ENCODE results near the gene RAB23. TPM values are rescaled to one million over a fixed set of nuclear protein-coding genes. Genes with fewer than 3 reads are reported as not detected.

RAB23 gene
- total and polyA plus RNA-seq, 9 donors = 11.1 to 24.1 (median 15.1) TPM

- Histone ChIP-seq H3K9me3 (replicated peaks; ENCODE audit: control insufficient read depth, low read depth, low read length) (no peaks in the 10 kb centered on the region), H3K27me3 (ENCODE audit: control insufficient read depth, insufficient read depth, low read length) (no peaks in the 10 kb centered on the region), H3K36me3 (ENCODE audit: control insufficient read depth, insufficient read depth, low read length) (no peaks in the 10 kb centered on the region), H3K4me1 (ENCODE audit: control insufficient read depth, insufficient read depth, low read length) (peaks cover 7% of the 10 kb centered on the region), H3K27ac (ENCODE audit: low read length) (peak within 1 kb of the TSS; percentile 91), H3K4me3 (ENCODE audit: low read length) (peak within 1 kb of the TSS; percentile 64)
- DNase-seq = peak; percentile 93
- WGBS (ENCODE audit: insufficient coverage) = under 1% methylated on average over 79 of the region's 97 CpGs
Observed at GRCh38 chr6:57172136-57173055, 49.7 kb downstream of the RAB23 start, which contains the start of gene BAG2. BAG2 (plus strand) TSS chr6:57172326; CDS start chr6:57172698, 372 bp downstream.

- Histone ChIP-seq H3K36me3 (ENCODE audit: control insufficient read depth, insufficient read depth, low read length) (peaks cover 2% of the 10 kb centered on the region), H3K9me3 (replicated peaks; ENCODE audit: control insufficient read depth, low read depth, low read length) (no peaks in the 10 kb centered on the region)
Observed at GRCh38 chr6:57165080-57165479, 57.0 kb downstream of the RAB23 start.

GRCh38 chr6:57163956-57164355, 58.2 kb downstream of the RAB23 start:
- Histone ChIP-seq H3K27ac (ENCODE audit: low read length) (no peak overlapping the region), H3K27me3 (ENCODE audit: control insufficient read depth, insufficient read depth, low read length) (no peaks in the 10 kb centered on the region), H3K9me3 (replicated peaks; ENCODE audit: control insufficient read depth, low read depth, low read length) (no peaks in the 10 kb centered on the region), H3K4me3 (ENCODE audit: low read length) (no peak overlapping the region), H3K36me3 (ENCODE audit: control insufficient read depth, insufficient read depth, low read length) (peaks cover 2% of the 10 kb centered on the region), H3K4me1 (ENCODE audit: control insufficient read depth, insufficient read depth, low read length) (no peaks in the 10 kb centered on the region)
- DNase-seq = no peak
- no CpG with 5 or more reads among the region's 2 CpGs for WGBS (ENCODE audit: insufficient coverage)

More at GRCh38 chr6:57165080-57165479, 57.0 kb downstream of the RAB23 start:
- no peaks in the 10 kb centered on the region for H3K4me1 ChIP-seq (ENCODE audit: control insufficient read depth, insufficient read depth, low read length)
- no peak for DNase-seq
- H3K27me3 ChIP-seq (ENCODE audit: control insufficient read depth, insufficient read depth, low read length) = no peaks in the 10 kb centered on the region
- WGBS (ENCODE audit: insufficient coverage) = no CpG with 5 or more reads among the region's 1 CpG
- no peak overlapping the region for H3K4me3 ChIP-seq (ENCODE audit: low read length)
- H3K27ac ChIP-seq (ENCODE audit: low read length) = no peak overlapping the region

- DNase-seq = no peak
- H3K9me3 ChIP-seq (replicated peaks; ENCODE audit: control insufficient read depth, low read depth, low read length) = no peaks in the 10 kb centered on the region
- H3K36me3 ChIP-seq (ENCODE audit: control insufficient read depth, insufficient read depth, low read length) = peaks cover 2% of the 10 kb centered on the region
- no peaks in the 10 kb centered on the region for H3K27me3 ChIP-seq (ENCODE audit: control insufficient read depth, insufficient read depth, low read length)
- H3K27ac ChIP-seq (ENCODE audit: low read length) = no peak overlapping the region
- H3K4me3 ChIP-seq (ENCODE audit: low read length) = no peak overlapping the region
- H3K4me1 ChIP-seq (ENCODE audit: control insufficient read depth, insufficient read depth, low read length) = no peaks in the 10 kb centered on the region
- WGBS (ENCODE audit: insufficient coverage) = 100% methylated on average over 1 of the region's 3 CpGs
Observed at GRCh38 chr6:57162516-57162915, 59.6 kb downstream of the RAB23 start.

GRCh38 chr6:57162028-57162427, 60.1 kb downstream of the RAB23 start:
- Histone ChIP-seq H3K27me3 (ENCODE audit: control insufficient read depth, insufficient read depth, low read length) (no peaks in the 10 kb centered on the region), H3K4me1 (ENCODE audit: control insufficient read depth, insufficient read depth, low read length) (no peaks in the 10 kb centered on the region), H3K9me3 (replicated peaks; ENCODE audit: control insufficient read depth, low read depth, low read length) (no peaks in the 10 kb centered on the region), H3K36me3 (ENCODE audit: control insufficient read depth, insufficient read depth, low read length) (peaks cover 2% of the 10 kb centered on the region), H3K27ac (ENCODE audit: low read length) (no peak overlapping the region), H3K4me3 (ENCODE audit: low read length) (no peak overlapping the region)
- no CpG with 5 or more reads among the region's 2 CpGs for WGBS (ENCODE audit: insufficient coverage)
- no peak for DNase-seq

GRCh38 chr6:57159127-57159526, 63.0 kb downstream of the RAB23 start:
- no peaks in the 10 kb centered on the region for H3K27me3 ChIP-seq (ENCODE audit: control insufficient read depth, insufficient read depth, low read length)
- no peak for DNase-seq
- H3K4me1 ChIP-seq (ENCODE audit: control insufficient read depth, insufficient read depth, low read length) = no peaks in the 10 kb centered on the region
- H3K36me3 ChIP-seq (ENCODE audit: control insufficient read depth, insufficient read depth, low read length) = peaks cover 6% of the 10 kb centered on the region
- no CpG with 5 or more reads among the region's 2 CpGs for WGBS (ENCODE audit: insufficient coverage)
- H3K4me3 ChIP-seq (ENCODE audit: low read length) = no peak overlapping the region
- H3K9me3 ChIP-seq (replicated peaks; ENCODE audit: control insufficient read depth, low read depth, low read length) = no peaks in the 10 kb centered on the region
- H3K27ac ChIP-seq (ENCODE audit: low read length) = no peak overlapping the region

GRCh38 chr6:57158658-57159057, 63.4 kb downstream of the RAB23 start:
- no peak for DNase-seq
- Histone ChIP-seq H3K27me3 (ENCODE audit: control insufficient read depth, insufficient read depth, low read length) (no peaks in the 10 kb centered on the region), H3K36me3 (ENCODE audit: control insufficient read depth, insufficient read depth, low read length) (peaks cover 8% of the 10 kb centered on the region), H3K4me3 (ENCODE audit: low read length) (no peak overlapping the region), H3K4me1 (ENCODE audit: control insufficient read depth, insufficient read depth, low read length) (no peaks in the 10 kb centered on the region), H3K9me3 (replicated peaks; ENCODE audit: control insufficient read depth, low read depth, low read length) (no peaks in the 10 kb centered on the region), H3K27ac (ENCODE audit: low read length) (no peak overlapping the region)

- H3K4me3 ChIP-seq (ENCODE audit: low read length) = no peak overlapping the region
- no peaks in the 10 kb centered on the region for H3K9me3 ChIP-seq (replicated peaks; ENCODE audit: control insufficient read depth, low read depth, low read length)
- no peak for DNase-seq
- no peaks in the 10 kb centered on the region for H3K4me1 ChIP-seq (ENCODE audit: control insufficient read depth, insufficient read depth, low read length)
- no peak overlapping the region for H3K27ac ChIP-seq (ENCODE audit: low read length)
- no peaks in the 10 kb centered on the region for H3K27me3 ChIP-seq (ENCODE audit: control insufficient read depth, insufficient read depth, low read length)
- peaks cover 18% of the 10 kb centered on the region for H3K36me3 ChIP-seq (ENCODE audit: control insufficient read depth, insufficient read depth, low read length)
- WGBS (ENCODE audit: insufficient coverage) = 92% methylated on average over 2 of the region's 7 CpGs
Observed at GRCh38 chr6:57147955-57148858, 73.9 kb downstream of the RAB23 start.

GRCh38 chr6:57147401-57147800, 74.7 kb downstream of the RAB23 start:
- DNase-seq = no peak
- Histone ChIP-seq H3K9me3 (replicated peaks; ENCODE audit: control insufficient read depth, low read depth, low read length) (no peaks in the 10 kb centered on the region), H3K4me1 (ENCODE audit: control insufficient read depth, insufficient read depth, low read length) (no peaks in the 10 kb centered on the region), H3K36me3 (ENCODE audit: control insufficient read depth, insufficient read depth, low read length) (peaks cover 13% of the 10 kb centered on the region), H3K27ac (ENCODE audit: low read length) (no peak overlapping the region), H3K27me3 (ENCODE audit: control insufficient read depth, insufficient read depth, low read length) (no peaks in the 10 kb centered on the region), H3K4me3 (ENCODE audit: low read length) (no peak overlapping the region)
- 92% methylated on average over 4 of the region's 5 CpGs for WGBS (ENCODE audit: insufficient coverage)

GRCh38 chr6:57143690-57144089, 78.4 kb downstream of the RAB23 start:
- Histone ChIP-seq H3K27ac (ENCODE audit: low read length) (no peak overlapping the region), H3K4me1 (ENCODE audit: control insufficient read depth, insufficient read depth, low read length) (no peaks in the 10 kb centered on the region), H3K4me3 (ENCODE audit: low read length) (no peak overlapping the region), H3K27me3 (ENCODE audit: control insufficient read depth, insufficient read depth, low read length) (no peaks in the 10 kb centered on the region), H3K9me3 (replicated peaks; ENCODE audit: control insufficient read depth, low read depth, low read length) (no peaks in the 10 kb centered on the region), H3K36me3 (ENCODE audit: control insufficient read depth, insufficient read depth, low read length) (peaks cover 13% of the 10 kb centered on the region)
- no CpG with 5 or more reads among the region's 1 CpG for WGBS (ENCODE audit: insufficient coverage)
- no peak for DNase-seq
